Liver (tissue), 3 donors: ENCODE data around the gene BCAS4.

Experiments used
- CTCF ChIP-seq: fragments of 150-350 bp; IDR thresholded peaks from 2 replicates; pipeline ENCODE4 v1.5.1; 2017; ENCODE audit warnings: improper control_type of control experiment, low read depth, low read length; ENCODE audit not compliant: missing input control
- EGR1 ChIP-seq, 2 donors: IDR thresholded peaks; 2 replicates each; pipeline ENCODE4 v1.6.1; 2016 to 2018; ENCODE audit warnings: antibody characterized with exemption in 2 of 2, low read depth in 2 of 2
- JUND ChIP-seq, 2 donors: IDR thresholded peaks; 2 replicates each; pipeline ENCODE4 v1.6.1; 2016; ENCODE audit warnings: antibody characterized with exemption in 2 of 2
- RAD21 ChIP-seq, 2 donors: IDR thresholded peaks; 2 replicates each; pipeline ENCODE4 v1.6.1; 2016; ENCODE audit warnings: antibody characterized with exemption in 2 of 2, mild to moderate bottlenecking in 2 of 2
- SP1 ChIP-seq: IDR thresholded peaks from 2 replicates; pipeline ENCODE4 v1.6.1; 2018; ENCODE audit warnings: antibody characterized with exemption, mild to moderate bottlenecking
- YY1 ChIP-seq: IDR thresholded peaks from 2 replicates; pipeline ENCODE4 v1.6.1; 2016; ENCODE audit warnings: antibody characterized with exemption, mild to moderate bottlenecking
- donor health status: healthy.
- donor health status: healthy.

GRCh38 chr20:50828363-50829136 lies 33.7 kb downstream of the BCAS4 start:
- TF ChIP-seq CTCF: no peak
- no peak for TF ChIP-seq SP1
- no peak for TF ChIP-seq YY1
- TF ChIP-seq RAD21 (IDR thresholded peaks at IDR 0.05): no peak
- no peak for TF ChIP-seq EGR1 (IDR thresholded peaks at IDR 0.05; ENCODE audit: low read depth in 2 of 2)
- TF ChIP-seq JUND (IDR thresholded peaks at IDR 0.05): no peak
